B cell (primary cell): Measurements from ENCODE around the gene GRID2. TPM values are rescaled to one million over a fixed set of nuclear protein-coding genes. Genes with fewer than 3 reads are reported as not detected.

Experiments
- ATAC-seq: fragments of 200-7000 bp; cut with Tn5 transposase; one replicate; pipeline ENCODE4 v1.10.0; 2021; ENCODE audit warnings: low read depth, mild to moderate bottlenecking, moderate number of reproducible peaks, moderate library complexity
- CTCF ChIA-PET: fragments of 350-600 bp; sonication (Branson Sonifier 250); formaldehyde crosslinking; loops from one replicate; lab custom pipeline; 2021; ENCODE audit warnings: antibody characterized with exemption, inconsistent platforms; lab: Charles Lee
- POLR2A ChIA-PET: fragments of 350-600 bp; sonication (Branson Sonifier 250); formaldehyde crosslinking; loops from one replicate; lab custom pipeline; 2021; ENCODE audit warnings: antibody characterized with exemption; lab: Charles Lee
- DNase-seq: peaks from one replicate; pipeline ENCODE4 v3.0.0; 2013
- H2AFZ ChIP-seq: 2 replicates; pipeline ENCODE4 v1.6.1; 2012; ENCODE audit warnings: mild to moderate bottlenecking, low read depth, low read length; ENCODE audit not compliant: insufficient read depth, poor library complexity, severe bottlenecking
- H3K27ac ChIP-seq, 2 donors: 1 replicate in 1 of 2; 2 replicates in 1 of 2; pipeline ENCODE4 v1.5.1; 2012 to 2013; ENCODE audit warnings: low read length in 2 of 2, mild to moderate bottlenecking in 2 of 2, moderate library complexity in 1 of 2
- H3K27me3 ChIP-seq, 4 experiments: fragments of 200-600 bp in 1 of 4; sonication (generic) in 1 of 4; replicated peaks in 1 of 4; 1 replicate in 2 of 4; 2 replicates in 2 of 4; pipeline versions ENCODE4 v1.6.1 to v1.7.0; 2013 to 2016; ENCODE audit warnings: low read length in 3 of 4, mild to moderate bottlenecking in 2 of 4, mixed read lengths in 1 of 4, moderate library complexity in 1 of 4; ENCODE audit not compliant: insufficient read depth in 4 of 4, control insufficient read depth in 3 of 4; ENCODE audit errors: control extremely low read depth in 1 of 4
- H3K36me3 ChIP-seq, 2 experiments: replicated peaks in 1 of 2; 1 replicate in 1 of 2; 2 replicates in 1 of 2; pipeline versions ENCODE4 v1.6.1 to v1.7.1; 2013; ENCODE audit warnings: low read length in 1 of 2; ENCODE audit not compliant: insufficient read depth in 2 of 2, control insufficient read depth in 1 of 2; ENCODE audit errors: control extremely low read depth in 1 of 2, extremely low read depth in 1 of 2
- H3K4me1 ChIP-seq, 2 donors: fragments of 200-600 bp in 1 of 2; sonication (generic) in 1 of 2; 1 replicate in 1 of 2; 2 replicates in 1 of 2; pipeline versions ENCODE4 v1.5.1 to v1.6.1; 2013 to 2017; ENCODE audit warnings: low read length in 2 of 2; ENCODE audit not compliant: control insufficient read depth in 2 of 2, insufficient read depth in 2 of 2
- H3K4me2 ChIP-seq: replicated peaks from 2 replicates; pipeline ENCODE3; 2012; ENCODE audit warnings: mild to moderate bottlenecking, low read depth, low read length; ENCODE audit not compliant: poor library complexity, severe bottlenecking
- H3K4me3 ChIP-seq, 5 experiments: fragments of 200-600 bp in 1 of 5; sonication (generic) in 1 of 5; 1 replicate in 3 of 5; 2 replicates in 2 of 5; pipeline versions ENCODE4 v1.5.1 to v1.7.0; 2011 to 2016; ENCODE audit warnings: low read length in 4 of 5, mild to moderate bottlenecking in 4 of 5, low read depth in 2 of 5, control low read depth in 1 of 5, moderate library complexity in 1 of 5; ENCODE audit not compliant: insufficient read depth in 1 of 5; ENCODE audit errors: control extremely low read depth in 1 of 5, extremely low read depth in 1 of 5
- H3K79me2 ChIP-seq: fragments of 200-600 bp; sonication (generic); one replicate; pipeline ENCODE4 v1.6.0; 2016; ENCODE audit warnings: low read length; ENCODE audit not compliant: control insufficient read depth, insufficient read depth
- H3K9ac ChIP-seq: fragments of 200-600 bp; sonication (generic); 2 replicates; pipeline ENCODE4 v1.6.1; 2017; ENCODE audit warnings: mild to moderate bottlenecking, low read length, moderate library complexity
- H3K9me3 ChIP-seq, 3 donors: one replicate each; pipeline versions ENCODE4 v1.6.1 to v1.7.1; 2013; ENCODE audit warnings: low read length in 2 of 3; ENCODE audit not compliant: control insufficient read depth in 2 of 3, insufficient read depth in 1 of 3; ENCODE audit errors: control extremely low read depth in 1 of 3
- H4K20me1 ChIP-seq: 2 replicates; pipeline ENCODE4 v1.6.0; 2012; ENCODE audit warnings: mild to moderate bottlenecking, low read length; ENCODE audit not compliant: insufficient read depth, control insufficient read depth, poor library complexity, severe bottlenecking
- H3K27ac Mint-ChIP-seq: one replicate; pipeline ENCODE4 v1.8.0; 2021; ENCODE audit warnings: mixed read lengths
- H3K27me3 Mint-ChIP-seq: one replicate; pipeline ENCODE4 v1.8.0; 2021; ENCODE audit warnings: mixed read lengths
- H3K4me1 Mint-ChIP-seq: one replicate; pipeline ENCODE4 v1.8.0; 2021; ENCODE audit warnings: mixed read lengths
- H3K4me3 Mint-ChIP-seq: one replicate; pipeline ENCODE4 v1.8.0; 2021; ENCODE audit warnings: mixed read lengths
- H3K9me3 Mint-ChIP-seq: one replicate; pipeline ENCODE4 v1.8.0; 2022; ENCODE audit warnings: mixed read lengths; ENCODE audit not compliant: insufficient read depth
- EZH2 ChIP-seq: IDR thresholded peaks from 2 replicates; pipeline ENCODE4 v1.6.1; 2012; ENCODE audit warnings: borderline replicate concordance, low read depth, mild to moderate bottlenecking, moderate library complexity, low read length; ENCODE audit not compliant: insufficient read depth, poor library complexity, severe bottlenecking
- WGBS: methylation state at CpG from one replicate; pipeline ENCODE4 v1.1.5; 2013; ENCODE audit warnings: missing lambda C conversion rate; ENCODE audit not compliant: insufficient coverage; 5-methylcytosine and 5-hydroxymethylcytosine counted together
- intact Hi-C: fragments of 100-400 bp; cut with micrococcal nuclease; formaldehyde crosslinking; loops from one replicate; pipeline ENCODE4 v1.10.0; 2022
- polyA plus RNA-seq: library from polyadenylated mRNA; depleted of rRNA; stranded (reverse); fragments of >200 nt; gene quantifications from 2 replicates; pipeline ENCODE4 v1.2.3, GENCODE V29; 2012
- total RNA-seq, 2 donors: library from RNA; stranded (reverse); fragments of 120-200 nt in 1 of 2; gene quantifications; 1 replicate in 1 of 2; 2 replicates in 1 of 2; pipeline versions ENCODE4 v1.2.3 to v1.2.4, GENCODE V29; 2013 to 2022
- TF ChIP-seq, protein P1 (sequence below): fragments of 200-600 bp; IDR thresholded peaks from one replicate; pipeline ENCODE4 v1.8.0; 2022; ENCODE audit warnings: antibody characterized with exemption, mild to moderate bottlenecking

Gene GRID2
- total and polyA plus RNA-seq, 2 donors (not counting 1 experiment from before 2014, with no cell fraction given), result not detected

DNA sequence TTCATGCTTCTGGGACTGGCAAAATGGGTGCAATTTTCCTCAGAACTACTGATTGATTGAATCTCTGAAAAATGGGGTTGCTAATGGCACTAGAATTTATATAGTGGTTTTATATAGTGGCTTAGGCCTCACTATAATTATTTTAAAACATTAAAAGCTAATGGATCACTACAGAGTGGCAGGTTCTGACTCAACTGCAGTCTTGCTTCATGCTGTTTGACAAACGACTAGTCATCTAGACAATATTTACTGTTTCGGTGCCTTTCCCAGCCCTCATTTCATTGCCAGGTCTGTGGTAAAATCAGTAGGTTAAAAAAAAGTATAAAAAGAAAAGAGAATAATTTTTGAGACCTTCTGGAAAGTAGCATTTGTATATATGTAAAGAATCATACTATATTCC is 1172.0 kb downstream of the GRID2 start:
- ATAC-seq (no peak), DNase-seq (no peak)
- Histone ChIP-seq H3K4me2 (no peak overlapping the region), H3K9ac (no peak overlapping the region), H4K20me1 (no peaks in the 10 kb centered on the region), H3K79me2 (no peaks in the 10 kb centered on the region), H3K27me3 (no peaks in the 10 kb centered on the region), H3K36me3 (no peaks in the 10 kb centered on the region), H3K4me1 (no peaks in the 10 kb centered on the region), H3K9me3 (no peaks in the 10 kb centered on the region), H2AFZ (no peak overlapping the region), H3K27ac (no peak overlapping the region), H3K4me3 (no peak overlapping the region)
- no peaks in the 10 kb centered on the region for H3K4me1 Mint-ChIP-seq
- H3K9me3 Mint-ChIP-seq, result no peaks in the 10 kb centered on the region
- intact Hi-C loops, result no loop called here
- ChIA-PET POLR2A (no interaction called here), CTCF (no interaction called here)
- H3K4me3 Mint-ChIP-seq, result no peak overlapping the region
- no peaks in the 10 kb centered on the region for H3K27me3 Mint-ChIP-seq
- no CpG with 5 or more reads among the region's 2 CpGs for WGBS
- H3K27ac Mint-ChIP-seq, result no peak overlapping the region
- TF ChIP-seq, protein P1, sequence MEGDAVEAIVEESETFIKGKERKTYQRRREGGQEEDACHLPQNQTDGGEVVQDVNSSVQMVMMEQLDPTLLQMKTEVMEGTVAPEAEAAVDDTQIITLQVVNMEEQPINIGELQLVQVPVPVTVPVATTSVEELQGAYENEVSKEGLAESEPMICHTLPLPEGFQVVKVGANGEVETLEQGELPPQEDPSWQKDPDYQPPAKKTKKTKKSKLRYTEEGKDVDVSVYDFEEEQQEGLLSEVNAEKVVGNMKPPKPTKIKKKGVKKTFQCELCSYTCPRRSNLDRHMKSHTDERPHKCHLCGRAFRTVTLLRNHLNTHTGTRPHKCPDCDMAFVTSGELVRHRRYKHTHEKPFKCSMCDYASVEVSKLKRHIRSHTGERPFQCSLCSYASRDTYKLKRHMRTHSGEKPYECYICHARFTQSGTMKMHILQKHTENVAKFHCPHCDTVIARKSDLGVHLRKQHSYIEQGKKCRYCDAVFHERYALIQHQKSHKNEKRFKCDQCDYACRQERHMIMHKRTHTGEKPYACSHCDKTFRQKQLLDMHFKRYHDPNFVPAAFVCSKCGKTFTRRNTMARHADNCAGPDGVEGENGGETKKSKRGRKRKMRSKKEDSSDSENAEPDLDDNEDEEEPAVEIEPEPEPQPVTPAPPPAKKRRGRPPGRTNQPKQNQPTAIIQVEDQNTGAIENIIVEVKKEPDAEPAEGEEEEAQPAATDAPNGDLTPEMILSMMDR, result no peak
- no peak for TF ChIP-seq EZH2

DNA sequence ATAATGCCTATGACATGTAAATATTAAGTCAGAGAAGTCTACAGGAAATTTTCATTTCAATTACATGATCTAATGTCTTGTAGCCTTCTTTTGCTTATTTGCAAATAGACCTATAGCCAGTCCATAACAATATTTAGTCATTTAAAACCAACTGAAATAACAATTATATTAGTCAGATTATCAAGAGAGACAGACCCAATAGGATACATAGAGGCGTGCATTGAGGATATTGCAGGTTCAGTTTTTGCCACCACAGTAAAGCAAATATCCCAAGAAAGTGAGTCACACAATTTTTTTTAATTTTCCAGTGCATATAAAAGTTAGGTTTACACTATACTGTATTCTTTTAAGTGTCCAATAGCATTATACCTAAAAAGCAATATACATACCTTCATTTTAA is 1175.0 kb downstream of the GRID2 start:
- Histone ChIP-seq H3K36me3 (no peaks in the 10 kb centered on the region), H2AFZ (no peak overlapping the region), H3K9ac (no peak overlapping the region), H3K4me3 (no peak overlapping the region), H4K20me1 (no peaks in the 10 kb centered on the region), H3K4me2 (no peak overlapping the region), H3K9me3 (no peaks in the 10 kb centered on the region), H3K79me2 (no peaks in the 10 kb centered on the region), H3K4me1 (no peaks in the 10 kb centered on the region), H3K27me3 (no peaks in the 10 kb centered on the region), H3K27ac (no peak overlapping the region)
- ChIA-PET POLR2A (no interaction called here), CTCF (no interaction called here)
- ATAC-seq (no peak), DNase-seq (no peak)
- H3K9me3 Mint-ChIP-seq, result peaks cover 3% of the 10 kb centered on the region
- H3K4me3 Mint-ChIP-seq, result no peak overlapping the region
- intact Hi-C loops, result no loop called here
- no peaks in the 10 kb centered on the region for H3K4me1 Mint-ChIP-seq
- WGBS, result no CpG with 5 or more reads among the region's 1 CpG
- H3K27ac Mint-ChIP-seq, result no peak overlapping the region
- no peaks in the 10 kb centered on the region for H3K27me3 Mint-ChIP-seq
- TF ChIP-seq, protein P1, result no peak
- TF ChIP-seq EZH2, result no peak
